Kidney (tissue), 14 donors: Measurements from ENCODE around the gene ERP29. TPM values are rescaled to one million over a fixed set of nuclear protein-coding genes. Genes with fewer than 3 reads are reported as not detected.
"Not testable (repeated sequence)": the region's sequence is repeated elsewhere in the genome, so short reads cannot be mapped to it uniquely, and the experiment has no call there.

ENCODE experiments used
- DNase-seq, 5 donors: peaks; one replicate each; pipeline ENCODE4 v3.0.0-alpha.2; 2013 to 2020
- FAIRE-seq: peaks from 2 replicates; lab custom pipeline; 2012; peaks lifted over from hg19 to GRCh38; lab: Jason Lieb, UNC
- H3K27ac ChIP-seq, 2 donors: one replicate each; pipeline ENCODE4 v1.7.0; 2013; ENCODE audit warnings: low read depth in 2 of 2, low read length in 2 of 2, inconsistent platforms in 1 of 2
- H3K27me3 ChIP-seq: one replicate; pipeline ENCODE4 v1.7.1; 2013; ENCODE audit warnings: low read length, inconsistent platforms; ENCODE audit not compliant: control insufficient read depth, insufficient read depth
- H3K36me3 ChIP-seq, 3 donors: one replicate each; pipeline versions ENCODE4 v1.7.0 to v1.7.1; 2013; ENCODE audit warnings: low read length in 3 of 3, control low read depth in 1 of 3, inconsistent platforms in 1 of 3; ENCODE audit not compliant: insufficient read depth in 3 of 3, control insufficient read depth in 2 of 3
- H3K4me1 ChIP-seq, 3 donors: one replicate each; pipeline versions ENCODE4 v1.7.0 to v1.7.1; 2013; ENCODE audit warnings: low read length in 3 of 3, inconsistent platforms in 1 of 3, low read depth in 1 of 3; ENCODE audit not compliant: control insufficient read depth in 2 of 3, insufficient read depth in 2 of 3
- H3K4me3 ChIP-seq, 3 donors: one replicate each; pipeline versions ENCODE4 v1.7.0 to v1.8.1; 2013; ENCODE audit warnings: low read length in 3 of 3, control low read depth in 1 of 3, inconsistent platforms in 1 of 3
- H3K9ac ChIP-seq, 3 donors: one replicate each; pipeline versions ENCODE4 v1.7.0 to v1.7.1; 2013; ENCODE audit warnings: low read length in 3 of 3, control low read depth in 1 of 3, inconsistent platforms in 1 of 3
- H3K9me3 ChIP-seq, 3 donors: one replicate each; pipeline versions ENCODE4 v1.7.0 to v1.7.1; 2013; ENCODE audit warnings: low read length in 3 of 3, control low read depth in 1 of 3, inconsistent platforms in 1 of 3; ENCODE audit not compliant: control insufficient read depth in 2 of 3, insufficient read depth in 1 of 3
- intact Hi-C: fragments of 100-400 bp; cut with DNase I; formaldehyde crosslinking; loops from one replicate; pipeline ENCODE4 v1.11.1; 2022
- polyA plus RNA-seq: library from polyadenylated mRNA; stranded (reverse); fragments of 350-450 nt; fragmentation: Illumina TruSeq; extraction: RNeasy Lipid Tissue Mini Kit (QIAGEN cat#74804); gene quantifications from one replicate; pipeline ENCODE4 v1.2.3, GENCODE V29; 2014; ENCODE audit warnings: low read depth, low replicate concordance; ENCODE audit not compliant: insufficient read depth
- total RNA-seq: library from RNA; stranded (reverse); fragmentation: NEBNext Ultra II Directional; extraction: Animal tissue kit (Norgen Biotek cat#: 25700); gene quantifications from one replicate; pipeline ENCODE4 v1.2.1, GENCODE V29; 2021
- TF ChIP-seq, protein P1 (sequence below): IDR thresholded peaks from 3 replicates; pipeline ENCODE4 v1.5.1; 2012; ENCODE audit warnings: mild to moderate bottlenecking, moderate library complexity, borderline replicate concordance; ENCODE audit not compliant: insufficient read depth; ENCODE audit errors: extremely low read depth
- donor health status: control.
- donor health status: control.
- donor health status: control.
- donor health status: control.
- donor health status: control.
- donor health status: DM: yes; HTN: yes; CAD: no.
- donor health status: Normal renal cell carcinoma (clear cell type).

ERP29 gene
- total and polyA plus RNA-seq, 2 donors from 2014 or later = 104 to 220 TPM

- TF ChIP-seq, protein P1, sequence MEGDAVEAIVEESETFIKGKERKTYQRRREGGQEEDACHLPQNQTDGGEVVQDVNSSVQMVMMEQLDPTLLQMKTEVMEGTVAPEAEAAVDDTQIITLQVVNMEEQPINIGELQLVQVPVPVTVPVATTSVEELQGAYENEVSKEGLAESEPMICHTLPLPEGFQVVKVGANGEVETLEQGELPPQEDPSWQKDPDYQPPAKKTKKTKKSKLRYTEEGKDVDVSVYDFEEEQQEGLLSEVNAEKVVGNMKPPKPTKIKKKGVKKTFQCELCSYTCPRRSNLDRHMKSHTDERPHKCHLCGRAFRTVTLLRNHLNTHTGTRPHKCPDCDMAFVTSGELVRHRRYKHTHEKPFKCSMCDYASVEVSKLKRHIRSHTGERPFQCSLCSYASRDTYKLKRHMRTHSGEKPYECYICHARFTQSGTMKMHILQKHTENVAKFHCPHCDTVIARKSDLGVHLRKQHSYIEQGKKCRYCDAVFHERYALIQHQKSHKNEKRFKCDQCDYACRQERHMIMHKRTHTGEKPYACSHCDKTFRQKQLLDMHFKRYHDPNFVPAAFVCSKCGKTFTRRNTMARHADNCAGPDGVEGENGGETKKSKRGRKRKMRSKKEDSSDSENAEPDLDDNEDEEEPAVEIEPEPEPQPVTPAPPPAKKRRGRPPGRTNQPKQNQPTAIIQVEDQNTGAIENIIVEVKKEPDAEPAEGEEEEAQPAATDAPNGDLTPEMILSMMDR = no peak
- Histone ChIP-seq H3K27me3 (no peaks in the 10 kb centered on the region), H3K4me1 (no peaks in the 10 kb centered on the region), H3K4me3 (no peak overlapping the region), H3K36me3 (peaks cover 10 to 22% (median 22%) of the 10 kb centered on the region in 3 donors), H3K27ac (no peak overlapping the region), H3K9me3 (no peaks in the 10 kb centered on the region), H3K9ac (no peak overlapping the region)
- intact Hi-C loops = no loop called here
- DNase-seq = no peak
- FAIRE-seq = no peak
Measured at GRCh38 chr12:112035219-112035785, 22.1 kb downstream of the ERP29 start.

DNA sequence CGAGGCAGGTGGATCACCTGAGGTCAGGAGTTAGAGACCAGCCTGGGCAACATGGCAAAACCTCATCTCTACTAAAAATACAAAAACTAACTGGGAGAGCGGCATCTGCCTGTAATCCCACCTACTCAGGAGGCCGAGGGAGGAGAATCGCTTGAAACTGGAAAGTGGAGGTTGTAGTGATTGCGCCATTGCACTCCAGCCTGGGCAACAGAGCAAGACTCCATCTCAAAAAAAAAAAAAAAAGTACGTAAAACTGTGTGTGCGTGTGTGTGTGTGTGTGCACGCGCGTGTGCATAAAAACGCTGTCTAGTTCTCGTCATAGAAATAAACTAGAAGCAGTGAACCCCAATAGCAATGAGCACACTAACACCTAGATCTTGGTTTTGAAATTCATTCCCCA, 23.4 kb downstream of the ERP29 start:
- H3K27me3 ChIP-seq, H3K4me1 ChIP-seq, H3K4me3 ChIP-seq, H3K9ac ChIP-seq, FAIRE-seq, DNase-seq, intact Hi-C loops, H3K9me3 ChIP-seq, H3K27ac ChIP-seq: not testable (repeated sequence)
- H3K36me3 ChIP-seq = peaks cover 10 to 26% (median 16%) of the 10 kb centered on the region in 3 donors

- Histone ChIP-seq H3K4me3 (no peak overlapping the region), H3K9me3 (no peaks in the 10 kb centered on the region), H3K4me1 (no peaks in the 10 kb centered on the region), H3K27ac (no peak overlapping the region), H3K9ac (no peak overlapping the region), H3K36me3 (peaks cover 10 to 41% (median 28%) of the 10 kb centered on the region in 3 donors), H3K27me3 (no peaks in the 10 kb centered on the region)
- TF ChIP-seq, protein P1 = no peak
- DNase-seq = no peak
- intact Hi-C loops = no loop called here
- FAIRE-seq = no peak
Measured at GRCh38 chr12:112046003-112046402, 32.8 kb downstream of the ERP29 start.

- TF ChIP-seq, protein P1 = no peak
- peaks cover 9 to 44% (median 33%) of the 10 kb centered on the region in 3 donors for H3K36me3 ChIP-seq
- H3K4me3 ChIP-seq = no peak overlapping the region
- no peak for FAIRE-seq
- H3K27ac ChIP-seq = no peak overlapping the region
- no peak for DNase-seq
- intact Hi-C loops = no loop called here
- no peak overlapping the region for H3K9ac ChIP-seq
- no peaks in the 10 kb centered on the region for H3K27me3 ChIP-seq
- H3K9me3 ChIP-seq = no peaks in the 10 kb centered on the region
- H3K4me1 ChIP-seq = no peaks in the 10 kb centered on the region
Measured at GRCh38 chr12:112049351-112049750, 36.1 kb downstream of the ERP29 start.
